Measurements from ENCODE around the gene GNAS. TPM values are rescaled to one million over a fixed set of nuclear protein-coding genes. Genes with fewer than 3 reads are reported as not detected.

The GNAS gene
- total and polyA plus RNA-seq, 9 of the 15 experiments (the other 6 are each of a cell fraction or from before 2014, with no cell fraction given), result 128 to 648 (median 266) TPM

DNA sequence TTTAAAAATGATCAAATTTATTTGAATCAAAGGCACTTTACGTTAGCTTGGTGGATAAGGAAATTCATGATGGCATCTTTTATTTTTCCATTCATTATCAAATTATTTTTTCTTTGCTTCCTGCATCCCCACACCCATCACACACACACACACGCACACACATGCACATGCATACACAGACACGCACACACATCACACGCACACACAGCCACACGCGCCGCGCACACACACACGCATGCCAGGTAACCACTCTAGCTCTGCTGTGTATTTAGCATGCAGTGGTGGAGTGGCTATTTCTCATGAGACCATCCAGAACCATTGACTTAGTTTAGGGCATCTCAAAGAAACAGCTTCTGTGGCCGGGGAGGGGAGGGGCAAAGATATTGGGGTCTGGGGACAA is 47.0 kb downstream of the GNAS start:
- Histone ChIP-seq H3K4me3 (no peak overlapping the region), H3K4me1 (replicated peaks in 1 of 2; ENCODE audit: control insufficient read depth in 2 of 2, insufficient read depth in 2 of 2, low read length in 2 of 2) (peaks cover 3 to 5% of the 10 kb centered on the region in 2 experiments; a peak in 4 of 5 replicates), H3K9ac (ENCODE audit: insufficient read depth in 1 of 2, low read depth in 2 of 2, low read length in 2 of 2) (no peak overlapping the region), H3K9me3 (replicated peaks; ENCODE audit: control insufficient read depth, insufficient read depth, low read depth, low read length) (no peaks in the 10 kb centered on the region), H3K36me3 (ENCODE audit: control insufficient read depth, insufficient read depth, low read length) (peaks cover 94% of the 10 kb centered on the region), H3K27me3 (ENCODE audit: control insufficient read depth in 2 of 2, insufficient read depth in 2 of 2, low read length in 2 of 2) (no peaks in the 10 kb centered on the region), H3K4me2 (ENCODE audit: insufficient read depth, low read length) (no peak overlapping the region), H4K20me1 (replicated peaks; ENCODE audit: control insufficient read depth, insufficient read depth, low read length) (no peaks in the 10 kb centered on the region; the same call in 1 of the 2 replicates), H2AFZ (ENCODE audit: low read depth, low read length) (no peak overlapping the region), H3K79me2 (ENCODE audit: control insufficient read depth, insufficient read depth, low read length) (peaks cover 82% of the 10 kb centered on the region), H3K27ac (ENCODE audit: extremely low read depth, low read depth, low read length) (no peak overlapping the region), H3K9me1 (ENCODE audit: control insufficient read depth, insufficient read depth, low read length) (no peaks in the 10 kb centered on the region)
- WGBS (ENCODE audit: insufficient coverage, low coverage, missing lambda C conversion rate), result 96% methylated on average over 10 of the region's 10 CpGs
- intact Hi-C loops (cut with micrococcal nuclease) (no loop called here), in situ Hi-C loops (cut with MboI) (no loop called here)
- no TSS peak for BruUV-seq (replicated peaks)
- CTCF ChIA-PET (ENCODE audit: low intra/inter-chr PET ratio), result no interaction called here
- ATAC-seq (no peak), DNase-seq (ENCODE audit: extremely low read depth in 1 of 4, low spot score in 3 of 4) (no peak), FAIRE-seq (no peak)
- POLR2A ChIA-PET, result interaction anchor here (0.6 to 2.2 kb wide), 6 partner anchors 8 to 53 kb away, joined by 3 to 9 read pairs (median 3); no protein-coding TSS in a partner anchor
- TF ChIP-seq SRSF1 (IDR thresholded peaks at IDR 0.05; ENCODE audit: low read depth, low read length) (no peak), HMG20A (CRISPR knock-in tag; conservative IDR thresholded peaks at IDR 0.05) (no peak), POLR2A (conservative IDR thresholded peaks at IDR 0.05) (peak; percentile 41; the same call in 1 of the 2 replicates), TCF7L2 (IDR thresholded peaks at IDR 0.05; ENCODE audit: low read depth, low read length) (no peak), POLR2G (IDR thresholded peaks at IDR 0.05; ENCODE audit: low read depth, low read length) (0 out of 2 replicates have a peak, but pooled peaks have one; percentile 33), NCOA4 (IDR thresholded peaks at IDR 0.05; ENCODE audit: partially characterized antibody) (no peak), CC2D1A (IDR thresholded peaks at IDR 0.05) (no peak), BCL6 (CRISPR knock-in tag; IDR thresholded peaks at IDR 0.05) (no peak), SRSF3 (IDR thresholded peaks at IDR 0.05; ENCODE audit: insufficient read depth, low read length) (no peak), ZNF76 (CRISPR knock-in tag; IDR thresholded peaks at IDR 0.05; ENCODE audit: borderline replicate concordance) (no peak), SMAD1 (IDR thresholded peaks at IDR 0.05; ENCODE audit: low read depth, low read length, partially characterized antibody) (no peak), HMGN3 (IDR thresholded peaks at IDR 0.05; ENCODE audit: borderline replicate concordance, extremely low read depth, insufficient read length, low read depth, low read length) (no peak), HDAC1 (IDR thresholded peaks at IDR 0.05) (no peak), ZNF79 (CRISPR knock-in tag; IDR thresholded peaks at IDR 0.05; ENCODE audit: low read depth) (no peak), ZNF174 (CRISPR knock-in tag; IDR thresholded peaks at IDR 0.05) (no peak), NELFE (IDR thresholded peaks at IDR 0.05; ENCODE audit: insufficient read depth, insufficient read length) (no peak), POLR2AphosphoS5 (IDR thresholded peaks at IDR 0.05; ENCODE audit: control insufficient read depth, insufficient read depth, low read depth, low read length) (0 out of 2 replicates have a peak, but pooled peaks have one; percentile 15)
- TF ChIP-seq, protein P1, sequence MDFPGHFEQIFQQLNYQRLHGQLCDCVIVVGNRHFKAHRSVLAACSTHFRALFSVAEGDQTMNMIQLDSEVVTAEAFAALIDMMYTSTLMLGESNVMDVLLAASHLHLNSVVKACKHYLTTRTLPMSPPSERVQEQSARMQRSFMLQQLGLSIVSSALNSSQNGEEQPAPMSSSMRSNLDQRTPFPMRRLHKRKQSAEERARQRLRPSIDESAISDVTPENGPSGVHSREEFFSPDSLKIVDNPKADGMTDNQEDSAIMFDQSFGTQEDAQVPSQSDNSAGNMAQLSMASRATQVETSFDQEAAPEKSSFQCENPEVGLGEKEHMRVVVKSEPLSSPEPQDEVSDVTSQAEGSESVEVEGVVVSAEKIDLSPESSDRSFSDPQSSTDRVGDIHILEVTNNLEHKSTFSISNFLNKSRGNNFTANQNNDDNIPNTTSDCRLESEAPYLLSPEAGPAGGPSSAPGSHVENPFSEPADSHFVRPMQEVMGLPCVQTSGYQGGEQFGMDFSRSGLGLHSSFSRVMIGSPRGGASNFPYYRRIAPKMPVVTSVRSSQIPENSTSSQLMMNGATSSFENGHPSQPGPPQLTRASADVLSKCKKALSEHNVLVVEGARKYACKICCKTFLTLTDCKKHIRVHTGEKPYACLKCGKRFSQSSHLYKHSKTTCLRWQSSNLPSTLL (IDR thresholded peaks at IDR 0.05), result no peak
